ENCODE data around the gene MANEA.

Gene MANEA

GRCh38 chr6:95577304-95578105 is at the start of gene MANEA:
Gene MANEA (plus strand): TSS chr6:95577535. CDS start chr6:95586440, 8,905 bp downstream.
- Histone ChIP-seq H3K36me3 (no peaks in the 10 kb centered on the region), H3K4me3 (ENCODE audit: low read depth, low read length) (peak within 1 kb of the TSS; percentile 78), H3K9me3 (ENCODE audit: severe bottlenecking) (no peaks in the 10 kb centered on the region), H3K27ac (peak within 1 kb of the TSS; percentile 93), H3K27me3 (ENCODE audit: insufficient read depth, low read depth, severe bottlenecking) (no peaks in the 10 kb centered on the region)
- DNase-seq: peak; percentile 87
- no peak for TF ChIP-seq CTCF (IDR thresholded peaks at IDR 0.05; ENCODE audit: low read depth, low read length)

- H3K4me3 ChIP-seq (ENCODE audit: low read depth, low read length): no peak overlapping the region
- TF ChIP-seq CTCF (IDR thresholded peaks at IDR 0.05; ENCODE audit: low read depth, low read length): no peak
- no peaks in the 10 kb centered on the region for H3K36me3 ChIP-seq
- no peaks in the 10 kb centered on the region for H3K27me3 ChIP-seq (ENCODE audit: insufficient read depth, low read depth, severe bottlenecking)
- H3K9me3 ChIP-seq (ENCODE audit: severe bottlenecking): no peaks in the 10 kb centered on the region
- no peak overlapping the region for H3K27ac ChIP-seq
- no peak for DNase-seq
Observed at GRCh38 chr6:95529762-95530161, 47.6 kb upstream of the MANEA start.

GRCh38 chr6:95530176-95530819 is 47.0 kb upstream of the MANEA start:
- Histone ChIP-seq H3K9me3 (ENCODE audit: severe bottlenecking) (no peaks in the 10 kb centered on the region), H3K27ac (no peak overlapping the region), H3K4me3 (ENCODE audit: low read depth, low read length) (no peak overlapping the region), H3K27me3 (ENCODE audit: insufficient read depth, low read depth, severe bottlenecking) (no peaks in the 10 kb centered on the region), H3K36me3 (no peaks in the 10 kb centered on the region)
- DNase-seq: no peak
- no peak for TF ChIP-seq CTCF (IDR thresholded peaks at IDR 0.05; ENCODE audit: low read depth, low read length)

GRCh38 chr6:95543798-95544197 is 33.5 kb upstream of the MANEA start:
- Histone ChIP-seq H3K9me3 (ENCODE audit: severe bottlenecking) (no peaks in the 10 kb centered on the region), H3K4me3 (ENCODE audit: low read depth, low read length) (no peak overlapping the region), H3K27ac (no peak overlapping the region), H3K36me3 (no peaks in the 10 kb centered on the region), H3K27me3 (ENCODE audit: insufficient read depth, low read depth, severe bottlenecking) (no peaks in the 10 kb centered on the region)
- TF ChIP-seq CTCF (IDR thresholded peaks at IDR 0.05; ENCODE audit: low read depth, low read length): peak; percentile 18; the same call in 1 of the 2 replicates
- DNase-seq: no peak

- H3K27ac ChIP-seq: no peak overlapping the region
- H3K27me3 ChIP-seq (ENCODE audit: insufficient read depth, low read depth, severe bottlenecking): no peaks in the 10 kb centered on the region
- H3K9me3 ChIP-seq (ENCODE audit: severe bottlenecking): no peaks in the 10 kb centered on the region
- no peaks in the 10 kb centered on the region for H3K36me3 ChIP-seq
- H3K4me3 ChIP-seq (ENCODE audit: low read depth, low read length): no peak overlapping the region
- TF ChIP-seq CTCF (IDR thresholded peaks at IDR 0.05; ENCODE audit: low read depth, low read length): no peak
- DNase-seq: no peak
Observed at GRCh38 chr6:95544517-95545225, 32.7 kb upstream of the MANEA start.
